ENCODE measurements around the gene CAVIN1.
"Not testable (repeated sequence)": the region's sequence is repeated elsewhere in the genome, so short reads cannot be mapped to it uniquely, and the experiment has no call there.

CAVIN1 gene

GRCh38 chr17:42362245-42362961, 60.7 kb downstream of the CAVIN1 start:
- H3K4me3 ChIP-seq (ENCODE audit: low read depth in 1 of 2, low read length in 2 of 2): no peak overlapping the region
- H3K4me2 ChIP-seq (ENCODE audit: insufficient read depth, low read length): no peak overlapping the region
- no peak for DNase-seq
- H4K20me1 ChIP-seq (ENCODE audit: insufficient read depth, low read length): peaks cover 11% of the 10 kb centered on the region; the same call in 1 of the 2 replicates
- no peaks in the 10 kb centered on the region for H3K27me3 ChIP-seq (ENCODE audit: insufficient read depth, low read length, poor library complexity)
- TF ChIP-seq EZH2 (IDR thresholded peaks at IDR 0.05; ENCODE audit: borderline replicate concordance, low read depth, low read length, severe bottlenecking): no peak
- TF ChIP-seq CTCF (IDR thresholded peaks at IDR 0.05; ENCODE audit: borderline replicate concordance, extremely low read depth, low read length, poor library complexity, severe bottlenecking): no peak
- ATAC-seq (ENCODE audit: insufficient read depth, low read depth): no peak
- H3K36me3 ChIP-seq (ENCODE audit: insufficient read depth, low read length): no peaks in the 10 kb centered on the region
- no peaks in the 10 kb centered on the region for H3K4me1 ChIP-seq (ENCODE audit: insufficient read depth, low read length)
- H3K79me2 ChIP-seq (ENCODE audit: insufficient read depth, low read length): peaks cover 3% of the 10 kb centered on the region
- no peaks in the 10 kb centered on the region for H3K9me3 ChIP-seq (ENCODE audit: insufficient read depth, low read length, severe bottlenecking)
- no peak overlapping the region for H2AFZ ChIP-seq (ENCODE audit: low read depth, low read length)
- no peak overlapping the region for H3K27ac ChIP-seq (ENCODE audit: low read length)
- no peak overlapping the region for H3K9ac ChIP-seq (ENCODE audit: low read depth, low read length)

- no peaks in the 10 kb centered on the region for H3K27me3 ChIP-seq (ENCODE audit: insufficient read depth, low read length, poor library complexity)
- no peaks in the 10 kb centered on the region for H3K36me3 ChIP-seq (ENCODE audit: insufficient read depth, low read length)
- DNase-seq (no peak), ATAC-seq (ENCODE audit: insufficient read depth, low read depth) (no peak)
- no peaks in the 10 kb centered on the region for H3K4me1 ChIP-seq (ENCODE audit: insufficient read depth, low read length)
- no peak overlapping the region for H3K9ac ChIP-seq (ENCODE audit: low read depth, low read length)
- no peaks in the 10 kb centered on the region for H3K9me3 ChIP-seq (ENCODE audit: insufficient read depth, low read length, severe bottlenecking)
- H2AFZ ChIP-seq (ENCODE audit: low read depth, low read length): no peak overlapping the region
- H3K79me2 ChIP-seq (ENCODE audit: insufficient read depth, low read length): peaks cover 3% of the 10 kb centered on the region
- no peak overlapping the region for H3K4me2 ChIP-seq (ENCODE audit: insufficient read depth, low read length)
- TF ChIP-seq CTCF (IDR thresholded peaks at IDR 0.05; ENCODE audit: borderline replicate concordance, extremely low read depth, low read length, poor library complexity, severe bottlenecking) (no peak), EZH2 (IDR thresholded peaks at IDR 0.05; ENCODE audit: borderline replicate concordance, low read depth, low read length, severe bottlenecking) (no peak)
- H3K27ac ChIP-seq (ENCODE audit: low read length): no peak overlapping the region
- no peak overlapping the region for H3K4me3 ChIP-seq (ENCODE audit: low read depth in 1 of 2, low read length in 2 of 2)
- H4K20me1 ChIP-seq (ENCODE audit: insufficient read depth, low read length): peaks cover 11% of the 10 kb centered on the region; the same call in 1 of the 2 replicates
Measured at GRCh38 chr17:42361781-42362186, 61.3 kb downstream of the CAVIN1 start.

- ATAC-seq (ENCODE audit: insufficient read depth, low read depth); H3K9me3 ChIP-seq (ENCODE audit: insufficient read depth, low read length, severe bottlenecking); H3K27me3 ChIP-seq (ENCODE audit: insufficient read depth, low read length, poor library complexity); H3K4me1 ChIP-seq (ENCODE audit: insufficient read depth, low read length); H3K4me2 ChIP-seq (ENCODE audit: insufficient read depth, low read length); H2AFZ ChIP-seq (ENCODE audit: low read depth, low read length); H3K27ac ChIP-seq (ENCODE audit: low read length); H3K9ac ChIP-seq (ENCODE audit: low read depth, low read length); H3K79me2 ChIP-seq (ENCODE audit: insufficient read depth, low read length); H3K4me3 ChIP-seq (ENCODE audit: low read depth in 1 of 2, low read length in 2 of 2); DNase-seq; H3K36me3 ChIP-seq (ENCODE audit: insufficient read depth, low read length): not testable (repeated sequence)
- peaks cover 11% of the 10 kb centered on the region; the same call in 1 of the 2 replicates for H4K20me1 ChIP-seq (ENCODE audit: insufficient read depth, low read length)
Measured at GRCh38 chr17:42360388-42360787, 62.7 kb downstream of the CAVIN1 start.

GRCh38 chr17:42359133-42359532, 63.9 kb downstream of the CAVIN1 start:
- TF ChIP-seq CTCF (IDR thresholded peaks at IDR 0.05; ENCODE audit: borderline replicate concordance, extremely low read depth, low read length, poor library complexity, severe bottlenecking) (no peak), EZH2 (IDR thresholded peaks at IDR 0.05; ENCODE audit: borderline replicate concordance, low read depth, low read length, severe bottlenecking) (no peak)
- H3K79me2 ChIP-seq (ENCODE audit: insufficient read depth, low read length): peaks cover 3% of the 10 kb centered on the region

More at GRCh38 chr17:42359133-42359532, 63.9 kb downstream of the CAVIN1 start:
- Histone ChIP-seq H3K36me3 (ENCODE audit: insufficient read depth, low read length) (no peaks in the 10 kb centered on the region), H3K4me1 (ENCODE audit: insufficient read depth, low read length) (no peaks in the 10 kb centered on the region), H3K4me3 (ENCODE audit: low read depth in 1 of 2, low read length in 2 of 2) (no peak overlapping the region), H2AFZ (ENCODE audit: low read depth, low read length) (no peak overlapping the region), H3K9ac (ENCODE audit: low read depth, low read length) (no peak overlapping the region), H3K27ac (ENCODE audit: low read length) (no peak overlapping the region), H3K9me3 (ENCODE audit: insufficient read depth, low read length, severe bottlenecking) (no peaks in the 10 kb centered on the region), H3K4me2 (ENCODE audit: insufficient read depth, low read length) (no peak overlapping the region), H4K20me1 (ENCODE audit: insufficient read depth, low read length) (peaks cover 11% of the 10 kb centered on the region; the same call in 1 of the 2 replicates), H3K27me3 (ENCODE audit: insufficient read depth, low read length, poor library complexity) (no peaks in the 10 kb centered on the region)
- no peak for DNase-seq
- ATAC-seq (ENCODE audit: insufficient read depth, low read depth): no peak

Data from DND-41 (cell line).